Mesenchymal stem cell (in vitro differentiated cells and primary cell): ENCODE results near the gene CFAP251.

ENCODE experiments used
- DNase-seq: peaks from one replicate; pipeline ENCODE4 v3.0.0-alpha.2; 2013
- H2AFZ ChIP-seq: one replicate; pipeline ENCODE4 v1.6.1; 2013; ENCODE audit warnings: low read depth, mild to moderate bottlenecking, control low read depth, inconsistent platforms, low read length, moderate library complexity
- H2AK5ac ChIP-seq: 2 replicates; pipeline ENCODE4 v1.6.1; 2013; ENCODE audit warnings: low read length, moderate library complexity, mild to moderate bottlenecking, inconsistent platforms; ENCODE audit not compliant: severe bottlenecking
- H2BK120ac ChIP-seq: one replicate; pipeline ENCODE4 v1.6.1; 2013; ENCODE audit warnings: low read depth, mild to moderate bottlenecking, inconsistent platforms, low read length, moderate library complexity
- H2BK12ac ChIP-seq, 2 experiments: one replicate each; pipeline ENCODE4 v1.6.1; 2013; ENCODE audit warnings: inconsistent platforms in 2 of 2, low read length in 2 of 2, mild to moderate bottlenecking in 2 of 2, moderate library complexity in 2 of 2, control low read depth in 1 of 2
- H2BK15ac ChIP-seq: one replicate; pipeline ENCODE4 v1.6.1; 2013; ENCODE audit warnings: mild to moderate bottlenecking, low read depth, inconsistent platforms; ENCODE audit not compliant: poor library complexity, severe bottlenecking
- H2BK5ac ChIP-seq: 2 replicates; pipeline ENCODE4 v1.6.1; 2013; ENCODE audit warnings: low read depth, mild to moderate bottlenecking, low read length, control low read depth, inconsistent platforms; ENCODE audit not compliant: poor library complexity, severe bottlenecking
- H3K14ac ChIP-seq, 2 experiments: one replicate each; pipeline ENCODE4 v1.6.1; 2013; ENCODE audit warnings: inconsistent platforms in 2 of 2, low read length in 2 of 2, control low read depth in 1 of 2, mild to moderate bottlenecking in 1 of 2, moderate library complexity in 1 of 2
- H3K18ac ChIP-seq, 2 experiments: one replicate each; pipeline ENCODE4 v1.6.1; 2013; ENCODE audit warnings: inconsistent platforms in 2 of 2, low read length in 2 of 2, control low read depth in 1 of 2, low read depth in 1 of 2, mild to moderate bottlenecking in 1 of 2
- H3K23ac ChIP-seq, 2 experiments: one replicate each; pipeline ENCODE4 v1.6.1; 2013; ENCODE audit warnings: inconsistent platforms in 2 of 2, low read length in 2 of 2, mild to moderate bottlenecking in 2 of 2, moderate library complexity in 2 of 2, control low read depth in 1 of 2
- H3K27ac ChIP-seq: 2 replicates; pipeline ENCODE4 v1.5.1; 2013; ENCODE audit warnings: mild to moderate bottlenecking, moderate library complexity, low read length, control low read depth, inconsistent platforms; ENCODE audit not compliant: poor library complexity, severe bottlenecking
- H3K27me3 ChIP-seq, 2 experiments: 2 replicates each; pipeline versions ENCODE4 v1.6.1 to v1.7.0; 2013; ENCODE audit warnings: low read length in 2 of 2, mild to moderate bottlenecking in 2 of 2, moderate library complexity in 2 of 2, control low read depth in 1 of 2, inconsistent platforms in 1 of 2; ENCODE audit not compliant: control insufficient read depth in 1 of 2, insufficient read depth in 1 of 2
- H3K36me3 ChIP-seq, 2 experiments: 2 replicates each; pipeline versions ENCODE4 v1.6.1 to v1.7.0; 2013; ENCODE audit warnings: low read length in 2 of 2, control low read depth in 1 of 2, inconsistent platforms in 1 of 2, low read depth in 1 of 2, mild to moderate bottlenecking in 1 of 2; ENCODE audit not compliant: insufficient read depth in 2 of 2, control insufficient read depth in 1 of 2
- H3K4ac ChIP-seq, 2 experiments: one replicate each; pipeline ENCODE4 v1.6.1; 2013; ENCODE audit warnings: inconsistent platforms in 2 of 2, low read length in 2 of 2, mild to moderate bottlenecking in 2 of 2, moderate library complexity in 2 of 2, control low read depth in 1 of 2, low read depth in 1 of 2
- H3K4me1 ChIP-seq: 2 replicates; pipeline ENCODE4 v1.6.1; 2013; ENCODE audit warnings: low read depth, low read length, control low read depth; ENCODE audit not compliant: control insufficient read depth, insufficient read depth
- H3K4me2 ChIP-seq: 2 replicates; pipeline ENCODE4 v1.6.1; 2013; ENCODE audit warnings: low read length, mild to moderate bottlenecking, inconsistent platforms; ENCODE audit not compliant: poor library complexity, severe bottlenecking
- H3K4me3 ChIP-seq, 2 experiments: 2 replicates each; pipeline versions ENCODE4 v1.5.1 to v1.7.0; 2013; ENCODE audit warnings: low read length in 2 of 2, mild to moderate bottlenecking in 2 of 2, control low read depth in 1 of 2, low read depth in 1 of 2; ENCODE audit not compliant: insufficient read depth in 1 of 2
- H3K79me1 ChIP-seq: replicated peaks from 2 replicates; pipeline ENCODE4 v1.6.1; 2013; ENCODE audit warnings: mild to moderate bottlenecking, control low read depth, low read length, inconsistent platforms; ENCODE audit not compliant: poor library complexity, severe bottlenecking
- H3K9ac ChIP-seq: 2 replicates; pipeline ENCODE4 v1.7.0; 2013; ENCODE audit warnings: mild to moderate bottlenecking, low read length, moderate library complexity
- H3K9me3 ChIP-seq: 2 replicates; pipeline ENCODE4 v1.7.0; 2013; ENCODE audit warnings: mild to moderate bottlenecking, low read length; ENCODE audit not compliant: control insufficient read depth
- H4K8ac ChIP-seq: one replicate; pipeline ENCODE4 v1.6.1; 2013; ENCODE audit warnings: inconsistent platforms, mild to moderate bottlenecking, low read length, moderate library complexity
- H4K91ac ChIP-seq: one replicate; pipeline ENCODE4 v1.6.1; 2013; ENCODE audit warnings: mild to moderate bottlenecking, low read length, inconsistent platforms
- WGBS: methylation state at CpG from one replicate; pipeline ENCODE4 v1.1.7; 2013; ENCODE audit warnings: mixed read lengths; 5-methylcytosine and 5-hydroxymethylcytosine counted together

Gene CFAP251

DNA sequence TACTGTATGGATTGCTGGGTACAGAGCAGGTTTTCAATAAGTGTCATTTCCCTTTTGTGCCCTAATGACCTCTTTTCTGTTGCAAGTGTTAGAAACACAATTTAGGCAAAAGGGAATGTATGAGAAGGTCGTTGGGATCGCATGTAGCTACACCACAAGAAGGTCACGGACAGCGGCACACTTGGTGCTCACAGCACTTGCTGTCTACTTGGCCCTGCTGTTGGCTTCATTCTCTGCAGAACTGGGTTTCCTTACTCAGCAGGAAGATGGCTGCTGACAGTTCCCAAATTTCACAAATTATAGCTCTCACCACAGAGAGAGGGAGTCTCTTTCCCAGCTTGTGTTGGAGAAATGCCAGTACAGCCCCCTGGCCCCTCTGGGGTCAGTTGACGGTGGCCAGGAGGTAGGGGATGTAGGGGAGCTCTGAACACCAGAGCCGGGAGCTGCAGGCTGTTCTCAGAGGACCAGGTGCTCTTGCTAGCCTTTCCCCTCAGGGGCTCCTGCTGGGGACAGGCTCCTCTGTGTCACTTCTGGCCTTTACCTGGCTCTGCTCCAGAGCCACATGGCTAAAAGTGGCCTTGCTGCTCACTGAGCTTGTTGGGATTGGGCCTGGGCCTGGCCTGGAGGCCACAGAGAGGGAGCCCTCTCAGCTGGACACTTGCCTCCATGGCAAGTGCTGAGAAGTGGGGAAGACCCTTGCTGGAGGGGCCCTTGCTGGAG is 52.3 kb downstream of the CFAP251 start:
- 98% methylated on average over 6 of the region's 6 CpGs for WGBS

DNA sequence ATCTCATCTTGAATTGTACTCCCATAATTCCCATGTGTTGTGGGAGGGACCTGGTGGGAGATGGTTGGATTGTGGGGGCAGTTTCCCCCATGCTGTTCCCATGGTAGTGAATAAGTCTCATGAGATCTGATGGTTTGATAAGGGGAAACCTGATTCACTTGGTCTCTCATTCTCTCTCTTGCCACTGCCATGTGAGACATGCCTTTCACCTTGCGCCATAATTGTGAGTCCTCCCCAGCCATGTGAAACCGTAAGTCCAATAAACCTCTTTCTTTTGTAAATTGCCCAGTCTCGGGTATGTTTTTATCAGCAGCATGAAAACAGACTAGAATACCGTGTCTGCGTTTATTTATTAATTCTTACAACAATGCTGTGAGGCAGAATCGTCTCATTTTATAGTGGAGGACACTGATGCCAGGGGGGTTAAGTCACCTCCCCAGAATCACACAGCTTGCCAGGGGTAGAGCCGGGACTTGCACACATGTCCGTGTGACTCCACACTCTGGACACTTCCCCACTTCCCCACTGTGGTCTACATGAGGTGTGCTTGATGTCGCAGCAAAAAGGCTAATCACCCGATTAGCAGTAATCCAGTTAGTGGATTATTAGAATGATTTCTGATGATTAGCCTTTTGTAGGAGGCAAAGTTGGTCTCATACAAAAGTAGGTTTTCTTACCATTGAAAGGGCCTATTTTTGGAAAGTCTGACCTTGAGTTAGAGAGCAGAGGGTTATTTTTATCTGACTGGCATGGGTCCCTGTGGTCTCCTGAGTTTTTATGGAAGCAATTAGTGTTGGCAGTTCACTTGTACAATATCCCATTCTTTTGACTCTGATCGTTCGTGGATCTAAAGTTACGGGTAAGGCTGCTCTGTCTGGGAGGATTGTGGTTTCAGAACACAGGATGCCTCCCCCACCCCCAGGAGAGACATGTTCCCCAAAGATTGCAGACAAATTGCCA is 55.9 kb downstream of the CFAP251 start:
- Histone ChIP-seq H3K14ac (no peak overlapping the region), H2BK5ac (no peak overlapping the region), H3K27me3 (no peaks in the 10 kb centered on the region), H3K4me3 (no peak overlapping the region), H3K4ac (no peak overlapping the region), H3K9ac (no peak overlapping the region), H4K8ac (no peak overlapping the region), H3K27ac (no peak overlapping the region), H3K4me1 (no peaks in the 10 kb centered on the region), H3K36me3 (peaks cover 16 to 24% of the 10 kb centered on the region in 2 experiments), H3K4me2 (no peak overlapping the region), H2BK12ac (no peak overlapping the region), H2BK120ac (no peak overlapping the region), H4K91ac (no peak overlapping the region), H3K9me3 (peaks cover 3% of the 10 kb centered on the region), H2AK5ac (no peak overlapping the region), H3K23ac (no peak overlapping the region), H2BK15ac (no peak overlapping the region), H2AFZ (no peak overlapping the region), H3K18ac (no peak overlapping the region), H3K79me1 (no peaks in the 10 kb centered on the region)
- DNase-seq, result no peak
- WGBS, result 91% methylated on average over 13 of the region's 13 CpGs

More for the DNA sequence above, 52.3 kb downstream of the CFAP251 start:
- Histone ChIP-seq H2AK5ac (no peak overlapping the region), H3K18ac (no peak overlapping the region), H2BK120ac (no peak overlapping the region), H2BK5ac (no peak overlapping the region), H2BK15ac (no peak overlapping the region), H3K36me3 (peaks cover 32 to 48% of the 10 kb centered on the region in 2 experiments), H3K14ac (no peak overlapping the region), H3K4ac (no peak overlapping the region), H4K8ac (no peak overlapping the region), H3K9ac (no peak overlapping the region), H3K4me3 (no peak overlapping the region), H3K27me3 (no peaks in the 10 kb centered on the region), H3K4me1 (no peaks in the 10 kb centered on the region), H3K9me3 (peaks cover 3% of the 10 kb centered on the region), H2AFZ (no peak overlapping the region), H3K79me1 (no peaks in the 10 kb centered on the region), H3K23ac (no peak overlapping the region), H2BK12ac (no peak overlapping the region), H4K91ac (no peak overlapping the region), H3K4me2 (no peak overlapping the region), H3K27ac (no peak overlapping the region)
- no peak for DNase-seq

DNA sequence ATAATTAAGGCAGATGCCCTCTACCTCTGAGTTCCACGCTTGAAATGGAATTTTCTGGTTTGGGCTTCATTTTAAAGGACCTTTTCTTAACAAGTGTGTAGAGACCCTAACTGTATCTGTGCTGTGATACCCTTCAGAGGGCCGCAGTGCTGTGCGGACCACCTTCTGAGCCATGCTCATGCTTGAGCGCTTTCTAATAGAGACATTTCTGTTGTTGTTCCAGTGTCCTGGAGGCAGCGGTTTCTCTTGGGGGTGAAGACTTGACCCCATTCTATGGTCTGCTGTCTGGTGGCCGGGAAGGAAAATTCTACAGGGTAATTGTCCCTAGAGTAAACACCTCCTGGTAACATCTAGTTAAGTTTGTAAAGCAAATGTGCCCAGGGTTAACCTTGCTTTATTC is 56.6 kb downstream of the CFAP251 start:
- Histone ChIP-seq H4K91ac (no peak overlapping the region), H3K9me3 (peaks cover 3% of the 10 kb centered on the region), H2BK15ac (no peak overlapping the region), H3K4me3 (no peak overlapping the region), H4K8ac (no peak overlapping the region), H2BK12ac (no peak overlapping the region), H2BK120ac (no peak overlapping the region), H3K4me2 (no peak overlapping the region), H3K23ac (no peak overlapping the region), H3K4ac (no peak overlapping the region), H3K27me3 (no peaks in the 10 kb centered on the region), H3K18ac (no peak overlapping the region), H3K14ac (no peak overlapping the region), H2AFZ (no peak overlapping the region), H3K27ac (no peak overlapping the region), H3K36me3 (peaks cover 15 to 17% of the 10 kb centered on the region in 2 experiments), H2AK5ac (no peak overlapping the region), H3K79me1 (no peaks in the 10 kb centered on the region), H3K4me1 (peaks cover under 1% of the 10 kb centered on the region), H2BK5ac (no peak overlapping the region), H3K9ac (no peak overlapping the region)
- 92% methylated on average over 6 of the region's 6 CpGs for WGBS
- no peak for DNase-seq

DNA sequence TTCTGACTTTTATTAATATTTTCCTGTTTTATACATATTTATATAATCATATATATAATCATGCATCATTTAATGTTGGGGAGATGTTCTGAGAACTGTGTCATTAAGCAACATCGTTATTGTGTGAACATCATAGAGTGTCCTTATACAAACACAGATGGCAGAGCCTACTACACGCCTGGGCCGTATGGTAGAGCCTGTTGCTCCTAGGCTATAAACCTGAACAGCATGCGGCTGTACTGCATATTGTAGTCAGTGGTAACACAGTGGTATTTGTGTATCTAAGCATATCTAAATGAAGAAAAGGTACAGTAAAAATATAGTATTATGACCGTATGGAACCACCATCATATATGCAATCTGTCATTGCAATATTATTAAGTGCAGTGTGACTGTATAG is 58.6 kb downstream of the CFAP251 start:
- Histone ChIP-seq H4K91ac (no peak overlapping the region), H4K8ac (no peak overlapping the region), H3K27me3 (no peaks in the 10 kb centered on the region), H2AK5ac (no peak overlapping the region), H3K4me3 (no peak overlapping the region), H3K23ac (no peak overlapping the region), H3K27ac (no peak overlapping the region), H3K4ac (no peak overlapping the region), H3K9me3 (peaks cover 3% of the 10 kb centered on the region), H2BK15ac (no peak overlapping the region), H2BK120ac (no peak overlapping the region), H2AFZ (no peak overlapping the region), H3K79me1 (no peaks in the 10 kb centered on the region), H3K9ac (no peak overlapping the region), H3K36me3 (no peaks in the 10 kb centered on the region), H3K14ac (no peak overlapping the region), H3K4me1 (peaks cover 4% of the 10 kb centered on the region), H2BK12ac (no peak overlapping the region), H3K4me2 (no peak overlapping the region), H2BK5ac (no peak overlapping the region), H3K18ac (no peak overlapping the region)
- no peak for DNase-seq
- WGBS, result 93% methylated on average over 3 of the region's 5 CpGs
